Ovary (tissue), 3 donors: ENCODE results near the gene ACRV1.

ENCODE experiments used
- EP300 ChIP-seq: sonication (generic); formaldehyde crosslinking; IDR thresholded peaks from one replicate; pipeline ENCODE4 v1.6.1; 2017; ENCODE audit warnings: antibody characterized with exemption
- POLR2A ChIP-seq: fragments of 450-650 bp; IDR thresholded peaks from one replicate; pipeline ENCODE4 v1.6.1; 2017; ENCODE audit warnings: antibody characterized with exemption, mild to moderate bottlenecking, moderate library complexity
- TF ChIP-seq, protein P1 (sequence below), 3 donors: fragments of 450-650 bp in 2 of 3; fragments of 200-600 bp in 1 of 3; IDR thresholded peaks; one replicate each; pipeline versions ENCODE4 v1.5.1 to v1.8.0; 2016 to 2022; ENCODE audit warnings: antibody characterized with exemption in 3 of 3, mild to moderate bottlenecking in 1 of 3
- donor health status: DM: no; HTN: no; CAD: no.

DNA sequence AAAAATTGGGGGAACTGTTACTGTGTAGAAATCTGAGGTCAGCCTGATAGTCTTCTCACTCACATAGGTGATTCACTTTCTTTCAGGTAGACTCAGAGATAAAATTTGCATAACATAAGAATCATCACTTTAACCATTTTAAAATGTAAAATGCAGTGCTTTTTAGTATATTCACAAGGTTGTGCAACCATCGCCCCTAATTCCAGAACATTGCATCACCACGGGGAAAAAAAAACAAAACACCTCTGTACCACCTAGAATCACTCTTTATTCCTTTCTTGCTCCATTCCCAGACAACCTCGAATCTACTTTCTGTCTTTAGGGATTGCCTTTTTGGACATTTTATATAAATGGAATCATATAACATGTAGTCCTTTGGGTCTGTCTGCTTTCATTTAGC lies 34.8 kb downstream of the ACRV1 start:
- TF ChIP-seq, protein P1, sequence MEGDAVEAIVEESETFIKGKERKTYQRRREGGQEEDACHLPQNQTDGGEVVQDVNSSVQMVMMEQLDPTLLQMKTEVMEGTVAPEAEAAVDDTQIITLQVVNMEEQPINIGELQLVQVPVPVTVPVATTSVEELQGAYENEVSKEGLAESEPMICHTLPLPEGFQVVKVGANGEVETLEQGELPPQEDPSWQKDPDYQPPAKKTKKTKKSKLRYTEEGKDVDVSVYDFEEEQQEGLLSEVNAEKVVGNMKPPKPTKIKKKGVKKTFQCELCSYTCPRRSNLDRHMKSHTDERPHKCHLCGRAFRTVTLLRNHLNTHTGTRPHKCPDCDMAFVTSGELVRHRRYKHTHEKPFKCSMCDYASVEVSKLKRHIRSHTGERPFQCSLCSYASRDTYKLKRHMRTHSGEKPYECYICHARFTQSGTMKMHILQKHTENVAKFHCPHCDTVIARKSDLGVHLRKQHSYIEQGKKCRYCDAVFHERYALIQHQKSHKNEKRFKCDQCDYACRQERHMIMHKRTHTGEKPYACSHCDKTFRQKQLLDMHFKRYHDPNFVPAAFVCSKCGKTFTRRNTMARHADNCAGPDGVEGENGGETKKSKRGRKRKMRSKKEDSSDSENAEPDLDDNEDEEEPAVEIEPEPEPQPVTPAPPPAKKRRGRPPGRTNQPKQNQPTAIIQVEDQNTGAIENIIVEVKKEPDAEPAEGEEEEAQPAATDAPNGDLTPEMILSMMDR (IDR thresholded peaks at IDR 0.05): no peak
- no peak for TF ChIP-seq POLR2A
- TF ChIP-seq EP300: no peak
